ENCODE results near the gene GLRB.

The GLRB gene

DNA sequence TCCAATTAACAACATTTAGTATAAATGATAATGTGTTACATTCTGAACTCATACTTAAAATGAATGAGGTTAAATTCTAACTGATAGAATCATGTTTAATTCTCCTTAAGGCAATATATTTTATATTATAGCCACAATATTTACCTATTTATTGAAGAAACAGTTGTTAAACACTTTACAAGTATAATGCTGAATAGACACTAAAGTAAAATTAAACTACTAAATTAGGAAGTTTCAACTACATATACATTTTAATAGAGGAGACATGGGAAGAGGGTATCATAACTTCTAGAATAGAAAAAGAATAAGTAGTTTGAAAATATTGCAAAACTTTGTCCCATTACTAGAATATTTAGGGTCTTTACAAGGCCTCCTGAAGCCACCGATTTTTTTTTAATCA is 108.3 kb downstream of the GLRB start:
- TF ChIP-seq POLR2A (IDR thresholded peaks at IDR 0.05; ENCODE audit: low read length) (no peak), GATA1 (IDR thresholded peaks at IDR 0.05; ENCODE audit: low read depth, low read length) (no peak)
- DNase-seq = no peak

DNA sequence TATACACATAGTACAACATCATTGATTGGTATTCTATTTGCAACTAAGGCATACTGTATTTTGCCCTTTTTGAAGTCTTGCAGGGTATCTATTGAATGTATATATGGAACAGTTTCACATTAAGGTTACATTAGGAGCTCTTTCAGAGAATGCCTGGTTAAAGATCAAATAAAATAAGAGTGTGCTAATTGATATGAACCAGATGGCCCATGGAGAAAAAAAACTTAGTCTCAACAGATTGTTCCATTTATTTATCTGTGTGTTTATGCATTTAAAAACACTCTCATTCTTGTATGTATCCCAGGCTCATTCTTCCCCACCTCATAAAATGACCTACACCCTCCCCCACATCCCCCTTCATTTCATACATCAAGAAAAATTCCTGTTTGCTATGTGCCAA is 109.4 kb downstream of the GLRB start:
- TF ChIP-seq POLR2A (IDR thresholded peaks at IDR 0.05; ENCODE audit: low read length) (no peak), GATA1 (IDR thresholded peaks at IDR 0.05; ENCODE audit: low read depth, low read length) (no peak)
- DNase-seq = no peak

DNA sequence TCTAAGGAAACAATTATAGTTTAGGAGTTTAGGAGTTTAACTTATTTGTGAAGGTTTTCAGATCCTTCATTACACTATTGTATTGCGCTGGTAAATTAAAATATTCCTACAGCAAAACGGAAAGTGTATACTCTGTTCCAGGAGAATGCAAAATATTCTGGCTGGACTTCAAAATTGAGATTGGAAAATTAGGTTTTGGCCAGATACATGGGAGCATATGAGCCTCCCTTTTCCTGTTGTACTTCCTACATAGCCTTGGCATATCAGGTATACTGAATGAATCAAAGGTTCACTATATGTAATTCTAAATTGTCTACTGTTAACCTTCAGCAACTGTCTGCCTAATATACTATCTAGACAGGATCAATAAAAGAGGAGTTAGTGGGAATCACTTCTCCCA is 119.4 kb downstream of the GLRB start:
- TF ChIP-seq POLR2A (IDR thresholded peaks at IDR 0.05; ENCODE audit: low read length) (no peak), GATA1 (IDR thresholded peaks at IDR 0.05; ENCODE audit: low read depth, low read length) (no peak)
- DNase-seq = no peak

DNA sequence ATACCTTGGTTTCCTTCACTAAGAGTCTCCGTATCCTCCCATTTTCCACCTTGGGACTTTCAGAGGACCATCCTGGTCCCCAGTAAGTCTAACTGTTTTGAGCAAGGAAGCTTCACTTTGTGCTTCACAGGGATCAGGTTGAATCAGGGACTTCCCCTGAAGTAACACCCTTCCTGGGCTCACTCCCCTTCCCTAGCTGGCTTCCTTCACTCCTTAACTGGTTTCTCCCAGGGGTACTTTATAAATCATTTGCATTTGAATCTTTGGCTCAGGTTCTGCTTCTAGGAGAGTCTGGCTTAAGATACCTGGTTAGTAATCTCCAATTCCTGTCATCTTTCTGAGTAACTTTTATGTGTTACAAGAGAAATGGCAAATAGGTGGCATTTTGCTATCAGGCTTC is 120.1 kb downstream of the GLRB start:
- DNase-seq = no peak
- TF ChIP-seq GATA1 (IDR thresholded peaks at IDR 0.05; ENCODE audit: low read depth, low read length) = no peak
- no peak for TF ChIP-seq POLR2A (IDR thresholded peaks at IDR 0.05; ENCODE audit: low read length)

DNA sequence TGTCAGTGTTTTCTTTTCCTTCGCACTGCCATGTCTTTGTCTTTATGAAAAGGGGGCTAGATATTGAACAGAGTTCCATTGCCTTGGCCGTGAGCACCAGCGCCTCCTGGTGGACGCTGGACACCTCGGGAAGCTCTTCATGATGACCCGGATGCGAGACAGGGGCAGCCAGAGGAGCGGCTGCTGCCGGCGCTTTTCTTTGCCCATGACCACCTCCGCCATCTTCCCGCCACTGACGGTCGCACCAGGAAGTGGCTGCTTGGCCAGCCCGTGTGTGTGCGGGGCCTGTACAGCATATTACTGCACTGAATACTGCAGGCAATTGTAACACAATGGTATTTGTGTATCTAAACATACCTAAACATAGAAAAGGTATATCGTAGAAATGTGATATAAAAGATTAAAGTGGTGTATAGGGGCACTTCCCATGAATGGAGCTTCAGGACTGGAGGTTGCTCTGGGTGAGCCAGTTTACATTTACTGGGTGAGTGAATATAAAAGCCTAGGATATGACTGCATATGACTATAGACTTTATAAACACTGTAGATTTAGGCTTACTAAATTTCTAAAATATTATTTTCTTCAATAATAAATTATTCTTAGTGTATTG is 128.8 kb downstream of the GLRB start:
- no peak for TF ChIP-seq GATA1 (IDR thresholded peaks at IDR 0.05; ENCODE audit: low read depth, low read length)
- TF ChIP-seq POLR2A (IDR thresholded peaks at IDR 0.05; ENCODE audit: low read length) = no peak
- DNase-seq = peak; percentile 46 to 73

DNA sequence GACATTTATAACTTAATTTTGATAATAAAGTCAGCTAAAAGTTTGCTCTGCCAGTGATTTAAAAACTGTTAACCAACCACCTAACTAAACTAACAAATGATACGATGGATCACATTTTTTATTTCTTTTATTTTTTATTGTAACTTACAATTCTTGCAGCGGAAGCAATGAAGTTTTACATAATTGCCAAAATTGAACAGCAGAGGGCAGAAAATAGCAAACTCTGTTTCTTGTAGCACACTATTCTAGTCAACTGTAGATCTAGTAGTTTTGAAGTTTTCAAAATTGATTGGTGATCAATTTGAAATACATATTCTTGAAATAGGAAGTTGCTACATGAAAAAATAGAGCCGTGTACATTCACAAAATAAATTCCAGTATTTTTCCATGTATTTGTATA is 141.8 kb downstream of the GLRB start:
- TF ChIP-seq GATA1 (IDR thresholded peaks at IDR 0.05; ENCODE audit: low read depth, low read length) = no peak
- no peak for TF ChIP-seq POLR2A (IDR thresholded peaks at IDR 0.05; ENCODE audit: low read length)
- DNase-seq = peak; percentile 5 to 16

DNA sequence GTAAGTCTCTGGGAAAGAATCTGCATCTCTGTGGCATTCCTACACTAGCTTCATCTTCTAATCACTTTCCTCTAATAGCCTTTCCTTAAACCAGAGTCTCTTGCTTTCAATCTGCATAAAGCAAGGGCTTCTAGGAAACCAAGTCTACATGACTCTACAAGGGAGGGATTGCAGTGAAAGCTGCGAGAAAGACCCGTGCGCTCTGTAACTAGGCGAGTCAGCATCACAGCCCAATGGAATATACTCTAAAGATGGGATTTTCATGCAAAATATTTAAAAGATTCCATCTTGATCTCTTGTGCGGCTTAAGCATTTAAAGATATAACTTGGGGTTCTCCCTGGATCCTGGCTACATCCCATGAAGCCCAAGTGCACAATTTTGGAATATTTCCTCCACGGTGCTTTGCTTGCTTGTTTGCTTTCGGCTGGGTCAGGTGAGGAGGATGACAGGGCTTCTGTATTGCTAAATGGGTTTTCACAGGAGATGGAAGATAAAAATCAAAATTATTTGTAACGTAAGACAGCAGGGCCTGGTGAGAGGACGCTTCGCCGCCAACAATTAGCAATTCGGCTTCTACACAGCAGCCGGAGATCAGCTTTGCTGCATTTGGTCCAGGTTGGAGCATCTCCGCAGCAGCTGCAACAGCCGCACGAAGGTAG is 143.9 kb downstream of the GLRB start:
- TF ChIP-seq GATA1 (IDR thresholded peaks at IDR 0.05; ENCODE audit: low read depth, low read length) (no peak), POLR2A (IDR thresholded peaks at IDR 0.05; ENCODE audit: low read length) (no peak)

DNA sequence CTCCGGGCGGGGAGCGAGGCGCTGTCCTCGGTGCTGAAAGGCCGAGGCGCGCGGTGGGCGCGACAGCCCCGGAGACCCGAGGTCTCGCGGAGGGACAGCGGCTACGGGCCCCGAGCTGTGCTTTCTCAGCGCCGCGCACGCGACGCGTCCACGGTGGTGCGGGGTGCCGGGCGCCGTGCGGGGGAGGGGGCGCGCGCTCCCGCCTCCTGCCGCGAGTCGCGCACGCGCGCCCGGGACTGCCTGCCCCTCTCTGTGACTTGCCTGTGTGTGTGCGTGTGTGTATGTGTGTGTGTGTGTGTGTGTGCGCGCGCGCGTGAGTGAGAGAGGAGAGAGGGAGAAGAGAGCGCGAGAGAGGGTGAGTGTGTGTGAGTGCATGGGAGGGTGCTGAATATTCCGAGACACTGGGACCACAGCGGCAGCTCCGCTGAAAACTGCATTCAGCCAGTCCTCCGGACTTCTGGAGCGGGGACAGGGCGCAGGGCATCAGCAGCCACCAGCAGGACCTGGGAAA is 144.5 kb downstream of the GLRB start, which contains the start of gene GRIA2:
GRIA2 (plus strand) TSS at position 358 of the 511 bp plus-strand sequence. CDS start 315 bp downstream, outside the sequence.
- DNase-seq = peak; percentile 49 to 61

More for the DNA sequence above, 143.9 kb downstream of the GLRB start:
- DNase-seq = no peak

DNA sequence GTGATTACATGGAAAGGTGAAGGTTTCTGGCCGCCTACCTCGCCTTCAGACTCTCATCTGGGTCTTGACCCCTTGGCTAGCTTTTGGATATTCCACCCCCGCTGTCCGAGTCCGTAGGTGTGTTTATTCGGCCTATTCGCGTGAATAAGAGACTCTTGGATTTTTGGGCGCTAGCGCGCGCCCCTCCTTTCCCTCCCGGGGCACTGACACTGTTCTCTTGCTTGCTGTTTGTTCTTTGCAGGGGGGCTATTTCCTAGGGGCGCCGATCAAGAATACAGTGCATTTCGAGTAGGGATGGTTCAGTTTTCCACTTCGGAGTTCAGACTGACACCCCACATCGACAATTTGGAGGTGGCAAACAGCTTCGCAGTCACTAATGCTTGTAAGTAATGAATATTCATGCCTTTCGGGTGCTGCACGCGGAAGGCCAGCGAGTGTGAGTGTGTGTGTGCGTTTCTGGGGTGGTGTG is 145.5 kb downstream of the GLRB start:
- DNase-seq = no peak
- TF ChIP-seq POLR2A (IDR thresholded peaks at IDR 0.05; ENCODE audit: low read length) = no peak
- no peak for TF ChIP-seq GATA1 (IDR thresholded peaks at IDR 0.05; ENCODE audit: low read depth, low read length)

More for the DNA sequence above, 144.5 kb downstream of the GLRB start, which contains the start of gene GRIA2:
- TF ChIP-seq GATA1 (IDR thresholded peaks at IDR 0.05; ENCODE audit: low read depth, low read length) (no peak), POLR2A (IDR thresholded peaks at IDR 0.05; ENCODE audit: low read length) (no peak)
